ENCODE results near the gene FCER1G.

DNA sequence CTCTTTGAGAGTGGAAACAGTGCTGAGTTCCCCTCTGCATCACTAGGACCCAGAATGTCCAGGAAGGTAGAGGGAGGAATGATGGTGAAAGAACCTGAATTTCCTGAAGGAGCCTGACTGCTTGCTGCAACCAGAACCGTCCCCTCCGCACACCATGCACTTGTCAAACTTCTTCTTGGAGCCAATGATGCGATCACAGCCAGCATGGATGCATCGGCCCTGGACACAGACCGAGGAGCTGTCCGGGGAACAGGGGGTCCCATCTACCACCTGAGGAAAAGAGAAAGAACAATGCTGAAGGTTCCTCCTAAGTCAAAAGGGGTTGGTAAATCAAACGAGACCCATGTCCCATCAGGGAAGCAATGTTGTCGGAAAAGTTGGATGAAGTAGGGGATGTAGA is 23.1 kb upstream of the FCER1G start:
- TF ChIP-seq CTCF (IDR thresholded peaks at IDR 0.05; ENCODE audit: low read length) (no peak), EZH2 (IDR thresholded peaks at IDR 0.05; ENCODE audit: borderline replicate concordance, low read length) (no peak)
